ENCODE results near the gene HOXD11. TPM values are rescaled to one million over a fixed set of nuclear protein-coding genes. Genes with fewer than 3 reads are reported as not detected.

The HOXD11 gene
- total RNA-seq, 1 experiment from 2014 or later: not detected

DNA sequence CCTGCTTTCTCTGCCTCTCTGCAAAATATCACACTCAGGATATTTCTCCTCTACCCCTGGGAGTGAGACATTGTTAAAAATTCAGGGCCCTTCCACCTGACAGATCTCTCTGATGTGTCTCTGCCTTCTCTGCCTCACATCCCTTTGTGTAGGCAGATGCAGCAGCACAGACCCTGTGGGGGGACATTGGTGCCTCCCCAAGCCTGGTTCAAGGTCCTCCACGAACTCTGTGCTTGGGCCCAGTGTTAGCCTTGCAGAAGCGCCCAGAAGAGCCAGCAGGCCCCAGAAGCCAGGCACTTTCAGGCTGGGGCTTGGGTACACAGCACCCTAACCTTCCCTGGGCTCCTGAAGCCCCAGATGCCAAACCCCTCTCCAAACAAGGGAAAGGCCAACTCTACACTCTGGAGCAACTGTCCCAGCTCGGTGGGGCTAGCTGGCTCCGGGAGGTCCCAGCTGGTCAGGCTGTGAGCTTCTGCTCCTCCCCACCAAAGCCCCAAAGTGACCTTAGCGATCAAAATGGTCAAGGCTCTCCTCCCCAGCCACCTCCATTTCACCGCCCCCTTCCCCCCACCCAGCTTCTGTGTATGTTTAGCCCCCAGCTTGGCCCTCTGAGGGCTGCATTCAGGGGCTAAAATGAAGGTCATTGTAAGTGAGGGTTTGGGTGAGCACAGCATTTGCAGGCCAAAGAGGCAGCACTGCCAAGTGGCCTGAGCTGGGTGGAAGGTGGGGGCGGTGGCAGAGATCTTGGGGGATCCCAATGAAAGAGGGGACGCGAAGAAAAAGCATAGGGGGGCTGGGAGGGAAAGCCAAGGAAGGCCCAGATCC, 18.1 kb downstream of the HOXD11 start:
- CTCF ChIA-PET: interaction anchor here (2.2 kb wide), 1 partner anchor 529 kb away, joined by 16 read pairs; no protein-coding TSS in a partner anchor
- no TSS peak for BruUV-seq (replicated peaks)
- intact Hi-C loops (cut with micrococcal nuclease; ENCODE audit: unreplicated experiment): loop anchor here (5.0 to 10.0 kb wide), 3 partner anchors 427 to 1640 kb away; no protein-coding TSS in a partner anchor
- Mint-ChIP-seq H3K27me3 (ENCODE audit: unreplicated experiment) (peaks cover 4% of the 10 kb centered on the region), H3K4me1 (ENCODE audit: low read depth, unreplicated experiment) (no peaks in the 10 kb centered on the region), H3K9me3 (ENCODE audit: low read depth, unreplicated experiment) (no peaks in the 10 kb centered on the region), H3K27ac (ENCODE audit: unreplicated experiment) (no peak overlapping the region), H3K36me3 (ENCODE audit: insufficient read depth, unreplicated experiment) (no peaks in the 10 kb centered on the region), H3K4me3 (ENCODE audit: low read depth, unreplicated experiment) (no peak overlapping the region)
- TF ChIP-seq, protein P1, sequence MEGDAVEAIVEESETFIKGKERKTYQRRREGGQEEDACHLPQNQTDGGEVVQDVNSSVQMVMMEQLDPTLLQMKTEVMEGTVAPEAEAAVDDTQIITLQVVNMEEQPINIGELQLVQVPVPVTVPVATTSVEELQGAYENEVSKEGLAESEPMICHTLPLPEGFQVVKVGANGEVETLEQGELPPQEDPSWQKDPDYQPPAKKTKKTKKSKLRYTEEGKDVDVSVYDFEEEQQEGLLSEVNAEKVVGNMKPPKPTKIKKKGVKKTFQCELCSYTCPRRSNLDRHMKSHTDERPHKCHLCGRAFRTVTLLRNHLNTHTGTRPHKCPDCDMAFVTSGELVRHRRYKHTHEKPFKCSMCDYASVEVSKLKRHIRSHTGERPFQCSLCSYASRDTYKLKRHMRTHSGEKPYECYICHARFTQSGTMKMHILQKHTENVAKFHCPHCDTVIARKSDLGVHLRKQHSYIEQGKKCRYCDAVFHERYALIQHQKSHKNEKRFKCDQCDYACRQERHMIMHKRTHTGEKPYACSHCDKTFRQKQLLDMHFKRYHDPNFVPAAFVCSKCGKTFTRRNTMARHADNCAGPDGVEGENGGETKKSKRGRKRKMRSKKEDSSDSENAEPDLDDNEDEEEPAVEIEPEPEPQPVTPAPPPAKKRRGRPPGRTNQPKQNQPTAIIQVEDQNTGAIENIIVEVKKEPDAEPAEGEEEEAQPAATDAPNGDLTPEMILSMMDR (IDR thresholded peaks at IDR 0.05; ENCODE audit: unreplicated experiment): no peak
- DNase-seq: no peak

DNA sequence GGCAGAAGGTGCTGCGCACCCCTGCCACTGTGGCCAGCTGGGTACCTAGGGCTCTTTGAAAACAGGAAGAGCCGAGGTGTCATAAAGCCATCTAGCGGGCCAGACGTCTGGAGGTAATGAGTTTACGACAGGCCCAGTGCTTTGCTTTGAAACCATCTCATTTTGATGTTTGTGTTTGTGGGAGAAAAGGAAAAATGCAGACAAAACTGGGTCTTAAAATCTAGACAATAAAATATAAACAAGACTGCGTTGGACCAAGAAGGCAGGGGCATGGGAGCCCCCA, 18.6 kb downstream of the HOXD11 start:
- DNase-seq: no peak
- Mint-ChIP-seq H3K27me3 (ENCODE audit: unreplicated experiment) (no peaks in the 10 kb centered on the region), H3K27ac (ENCODE audit: unreplicated experiment) (no peak overlapping the region), H3K9me3 (ENCODE audit: low read depth, unreplicated experiment) (no peaks in the 10 kb centered on the region), H3K36me3 (ENCODE audit: insufficient read depth, unreplicated experiment) (no peaks in the 10 kb centered on the region), H3K4me3 (ENCODE audit: low read depth, unreplicated experiment) (no peak overlapping the region), H3K4me1 (ENCODE audit: low read depth, unreplicated experiment) (no peaks in the 10 kb centered on the region)
- no TSS peak for BruUV-seq (replicated peaks)
- TF ChIP-seq, protein P1 (IDR thresholded peaks at IDR 0.05; ENCODE audit: unreplicated experiment): no peak
- intact Hi-C loops (cut with micrococcal nuclease; ENCODE audit: unreplicated experiment): loop anchor here (2.0 to 10.0 kb wide), 6 partner anchors 427 to 1639 kb away; no protein-coding TSS in a partner anchor
- CTCF ChIA-PET: interaction anchor here (2.2 kb wide), 1 partner anchor 528 kb away, joined by 16 read pairs; no protein-coding TSS in a partner anchor

DNA sequence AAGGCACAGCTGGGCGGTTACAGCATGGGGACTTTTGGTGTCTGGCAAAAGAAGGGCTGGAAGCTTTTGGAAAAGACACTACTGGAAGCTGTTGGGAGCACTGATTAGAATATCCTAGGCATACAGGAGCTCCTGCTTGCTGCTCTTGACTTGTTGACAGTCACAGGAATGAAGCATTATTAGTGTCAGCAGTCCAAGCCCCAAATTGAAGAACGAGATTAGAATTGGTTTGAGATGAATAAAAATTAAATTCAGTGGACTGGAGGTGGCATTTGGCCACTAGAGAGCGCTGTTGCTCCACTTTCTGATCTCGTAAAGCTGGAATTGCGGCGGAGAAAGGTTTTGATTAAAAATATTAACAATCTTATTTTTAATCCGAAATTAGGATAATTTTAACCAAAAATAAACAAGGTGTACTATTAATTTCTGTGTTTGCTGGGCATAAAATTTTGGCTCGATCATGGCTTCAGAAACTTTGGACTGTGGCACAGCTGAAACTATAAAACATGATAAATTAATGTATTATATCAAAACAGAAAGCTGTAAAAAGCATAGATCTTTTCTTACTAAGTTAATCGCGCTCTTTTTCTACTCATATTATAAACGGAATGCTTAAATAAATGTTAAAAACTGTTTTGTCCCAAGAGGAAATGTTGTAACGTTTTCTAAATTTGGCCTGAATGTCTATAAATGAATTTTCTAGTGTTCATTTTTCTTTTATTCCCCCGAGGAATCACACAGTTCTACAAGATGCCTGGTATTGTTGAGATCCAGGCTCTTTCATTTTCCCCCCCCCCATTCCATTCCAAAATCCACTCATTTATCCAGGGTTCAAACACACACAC, 20.1 kb downstream of the HOXD11 start:
- no peaks in the 10 kb centered on the region for H3K27me3 Mint-ChIP-seq (ENCODE audit: unreplicated experiment)

DNA sequence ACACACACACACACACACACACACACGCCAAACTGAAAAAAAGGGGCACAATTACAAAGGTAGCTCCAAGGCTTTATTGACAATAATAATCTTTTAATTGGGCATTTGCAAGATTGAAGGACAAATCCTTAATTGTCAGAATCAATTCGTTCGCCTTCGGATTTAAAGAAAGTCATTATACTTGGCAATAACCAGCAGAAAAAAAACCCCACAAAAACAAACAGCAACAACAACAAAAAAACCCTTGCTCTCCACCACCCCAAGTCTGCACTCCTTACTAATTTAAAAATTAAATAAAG, 20.6 kb downstream of the HOXD11 start:
- H3K4me1 Mint-ChIP-seq (ENCODE audit: low read depth, unreplicated experiment): no peaks in the 10 kb centered on the region
- no peaks in the 10 kb centered on the region for H3K36me3 Mint-ChIP-seq (ENCODE audit: insufficient read depth, unreplicated experiment)
- no peak for DNase-seq
- intact Hi-C loops (cut with micrococcal nuclease; ENCODE audit: unreplicated experiment): loop anchor here (1.0 to 10.0 kb wide), 7 partner anchors 425 to 1637 kb away; no protein-coding TSS in a partner anchor
- TF ChIP-seq, protein P1 (IDR thresholded peaks at IDR 0.05; ENCODE audit: unreplicated experiment): no peak
- CTCF ChIA-PET: interaction anchor here (0.9 kb wide), 2 partner anchors 1021 kb away, joined by 3 read pairs; no protein-coding TSS in a partner anchor
- no TSS peak for BruUV-seq (replicated peaks)
- H3K27ac Mint-ChIP-seq (ENCODE audit: unreplicated experiment): no peak overlapping the region
- H3K4me3 Mint-ChIP-seq (ENCODE audit: low read depth, unreplicated experiment): no peak overlapping the region
- H3K9me3 Mint-ChIP-seq (ENCODE audit: low read depth, unreplicated experiment): no peaks in the 10 kb centered on the region
- no peaks in the 10 kb centered on the region for H3K27me3 Mint-ChIP-seq (ENCODE audit: unreplicated experiment)

More for the DNA sequence above, 20.1 kb downstream of the HOXD11 start:
- Mint-ChIP-seq H3K4me3 (ENCODE audit: low read depth, unreplicated experiment) (no peak overlapping the region), H3K4me1 (ENCODE audit: low read depth, unreplicated experiment) (no peaks in the 10 kb centered on the region), H3K36me3 (ENCODE audit: insufficient read depth, unreplicated experiment) (no peaks in the 10 kb centered on the region), H3K27ac (ENCODE audit: unreplicated experiment) (no peak overlapping the region), H3K9me3 (ENCODE audit: low read depth, unreplicated experiment) (no peaks in the 10 kb centered on the region)
- no TSS peak for BruUV-seq (replicated peaks)
- TF ChIP-seq, protein P1 (IDR thresholded peaks at IDR 0.05; ENCODE audit: unreplicated experiment): peak; percentile 73
- peak; percentile 60 for DNase-seq
- intact Hi-C loops (cut with micrococcal nuclease; ENCODE audit: unreplicated experiment): loop anchor here (1.0 to 10.0 kb wide), 7 partner anchors 425 to 1638 kb away; no protein-coding TSS in a partner anchor
- CTCF ChIA-PET: interaction anchor here (0.7 to 2.2 kb wide), 11 partner anchors 14 to 1022 kb away, joined by 3 to 16 read pairs (median 4); no protein-coding TSS in a partner anchor
